WI38 (cell line): ENCODE measurements around the gene ABCF3.
A peak's percentile ranks its signal among the peaks of the same experiment; 100 is the strongest.
"Not testable (repeated sequence)": the region's sequence is repeated elsewhere in the genome, so short reads cannot be mapped to it uniquely, and the experiment has no call there.

ENCODE experiments used
- H3K4me3 ChIP-seq: 2 replicates; pipeline ENCODE4 v1.5.1; 2011; ENCODE audit warnings: low read depth, mild to moderate bottlenecking, control low read depth, low read length
- TF ChIP-seq, protein P1 (sequence below): IDR thresholded peaks from 2 replicates; pipeline ENCODE4 v1.5.1; 2012; ENCODE audit warnings: low read depth, mild to moderate bottlenecking, control low read depth, low read length

Gene ABCF3

DNA sequence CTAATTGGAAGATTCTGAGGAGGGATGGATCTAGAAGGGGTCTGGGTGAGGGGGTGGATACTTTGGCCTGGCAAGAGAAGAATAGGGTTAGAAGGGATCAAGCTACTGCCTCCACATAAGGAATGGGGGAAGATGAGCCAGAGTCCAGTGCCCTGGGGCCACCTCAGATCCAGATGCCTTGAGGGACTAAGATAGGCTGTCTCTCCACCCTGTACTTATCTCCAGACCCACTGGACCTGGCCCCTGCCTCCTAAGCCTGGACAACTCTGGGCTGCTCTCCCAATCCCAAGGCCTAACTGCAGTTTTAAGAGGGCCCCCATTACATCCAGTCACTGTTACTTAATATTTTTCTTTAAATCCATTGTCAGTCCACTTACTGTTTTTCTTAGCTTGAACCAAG is 28.8 kb upstream of the ABCF3 start:
- TF ChIP-seq, protein P1, sequence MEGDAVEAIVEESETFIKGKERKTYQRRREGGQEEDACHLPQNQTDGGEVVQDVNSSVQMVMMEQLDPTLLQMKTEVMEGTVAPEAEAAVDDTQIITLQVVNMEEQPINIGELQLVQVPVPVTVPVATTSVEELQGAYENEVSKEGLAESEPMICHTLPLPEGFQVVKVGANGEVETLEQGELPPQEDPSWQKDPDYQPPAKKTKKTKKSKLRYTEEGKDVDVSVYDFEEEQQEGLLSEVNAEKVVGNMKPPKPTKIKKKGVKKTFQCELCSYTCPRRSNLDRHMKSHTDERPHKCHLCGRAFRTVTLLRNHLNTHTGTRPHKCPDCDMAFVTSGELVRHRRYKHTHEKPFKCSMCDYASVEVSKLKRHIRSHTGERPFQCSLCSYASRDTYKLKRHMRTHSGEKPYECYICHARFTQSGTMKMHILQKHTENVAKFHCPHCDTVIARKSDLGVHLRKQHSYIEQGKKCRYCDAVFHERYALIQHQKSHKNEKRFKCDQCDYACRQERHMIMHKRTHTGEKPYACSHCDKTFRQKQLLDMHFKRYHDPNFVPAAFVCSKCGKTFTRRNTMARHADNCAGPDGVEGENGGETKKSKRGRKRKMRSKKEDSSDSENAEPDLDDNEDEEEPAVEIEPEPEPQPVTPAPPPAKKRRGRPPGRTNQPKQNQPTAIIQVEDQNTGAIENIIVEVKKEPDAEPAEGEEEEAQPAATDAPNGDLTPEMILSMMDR = no peak
- peak overlapping the region; percentile 98 for H3K4me3 ChIP-seq

DNA sequence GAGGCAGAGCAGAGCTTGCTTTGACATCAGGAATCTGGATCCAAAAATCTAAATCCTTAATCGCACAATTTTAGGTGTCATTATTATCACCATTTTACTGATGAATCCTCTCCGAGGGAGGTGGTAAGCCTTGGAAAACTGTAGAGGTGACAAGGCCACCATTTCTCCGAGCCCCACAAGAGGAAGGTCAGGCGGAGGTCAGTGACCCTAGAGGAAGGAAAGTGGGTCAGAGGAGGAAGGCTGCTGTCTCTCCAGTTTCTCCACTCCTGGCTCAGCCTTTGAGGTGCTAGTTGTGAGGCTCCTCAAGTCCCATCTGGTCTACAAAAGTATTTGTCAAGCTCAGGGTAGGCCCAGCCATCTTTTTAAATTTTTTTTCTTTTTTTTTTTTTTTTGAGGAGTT is 27.6 kb upstream of the ABCF3 start:
- no peak overlapping the region for H3K4me3 ChIP-seq
- TF ChIP-seq, protein P1 = no peak

DNA sequence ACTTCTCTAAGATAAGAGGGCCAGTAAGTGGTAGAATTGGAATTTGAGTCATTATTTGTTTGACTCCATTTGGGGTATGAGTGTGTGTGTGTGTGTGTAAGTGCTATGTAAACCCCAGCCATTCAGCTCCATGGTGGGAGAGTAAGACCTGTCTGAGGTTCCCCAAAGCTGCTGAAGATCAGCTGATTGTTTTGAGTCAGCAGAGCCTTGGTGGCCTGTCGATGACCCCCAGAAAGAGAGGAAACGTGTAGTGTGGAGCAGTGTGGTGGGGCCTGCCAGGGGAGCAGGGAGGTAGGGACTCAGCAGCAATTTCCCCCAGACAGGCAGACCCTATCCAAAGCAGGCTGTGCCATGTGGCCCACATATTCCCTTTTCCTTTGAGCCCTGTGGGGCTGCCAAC is 25.5 kb upstream of the ABCF3 start:
- H3K4me3 ChIP-seq = no peak overlapping the region; the same call in 1 of the 2 replicates
- TF ChIP-seq, protein P1 = no peak

DNA sequence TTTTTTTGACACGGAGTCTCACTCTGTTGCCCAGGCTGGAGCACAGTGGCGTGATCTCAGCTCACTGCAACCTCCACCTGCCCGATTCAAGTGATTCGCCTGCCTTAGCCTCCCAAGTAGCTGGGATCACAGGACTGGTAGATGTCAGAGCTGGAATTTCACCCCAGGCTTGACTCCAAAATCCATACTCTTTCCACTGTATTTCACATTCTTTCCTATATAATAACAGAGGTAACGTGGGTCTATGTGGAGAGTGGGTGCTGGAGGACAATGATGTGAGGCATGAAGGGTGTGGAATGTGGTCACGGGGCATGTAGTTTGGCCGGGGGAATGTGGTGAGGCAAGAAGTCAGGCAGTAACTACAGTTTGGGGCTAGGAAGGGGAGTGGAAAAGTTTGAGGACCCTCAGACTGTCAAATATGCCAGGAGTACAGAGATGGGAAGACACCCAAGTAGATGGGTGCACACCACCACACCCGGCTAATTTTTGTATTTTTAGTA is 23.4 kb upstream of the ABCF3 start:
- H3K4me3 ChIP-seq = not testable (repeated sequence)

DNA sequence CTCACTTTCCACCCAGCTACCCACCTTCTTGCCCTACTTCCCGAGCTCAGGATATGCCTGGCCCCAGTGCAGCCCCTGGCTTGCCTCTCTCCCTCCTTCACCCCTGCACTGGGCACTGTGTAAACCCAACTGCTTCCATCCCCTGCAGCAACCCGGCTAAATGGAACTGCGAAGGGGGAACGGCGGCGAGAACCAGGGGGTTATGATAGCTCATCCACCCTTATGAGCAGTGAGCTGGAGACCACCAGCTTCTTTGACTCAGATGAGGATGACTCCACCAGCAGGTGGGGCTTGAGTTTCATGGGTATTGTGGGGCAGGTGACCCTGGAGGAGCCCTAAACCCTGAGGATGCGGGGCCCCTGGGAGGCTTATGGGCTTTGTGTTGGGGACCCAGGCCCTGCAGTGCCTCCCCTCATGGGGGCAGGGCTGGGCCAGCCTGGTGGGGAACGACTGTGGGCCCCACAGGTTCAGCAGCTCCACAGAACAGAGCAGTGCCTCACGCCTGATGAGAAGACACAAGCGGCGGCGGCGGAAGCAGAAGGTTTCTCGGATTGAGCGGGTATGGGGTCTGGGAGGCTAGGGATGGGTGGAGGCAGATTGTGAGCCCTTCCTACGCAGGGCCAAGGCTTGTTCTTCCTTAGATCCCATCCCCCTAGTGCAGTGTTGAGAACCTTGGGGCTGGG is 21.2 kb upstream of the ABCF3 start:
- TF ChIP-seq, protein P1 = no peak
- no peak overlapping the region for H3K4me3 ChIP-seq

DNA sequence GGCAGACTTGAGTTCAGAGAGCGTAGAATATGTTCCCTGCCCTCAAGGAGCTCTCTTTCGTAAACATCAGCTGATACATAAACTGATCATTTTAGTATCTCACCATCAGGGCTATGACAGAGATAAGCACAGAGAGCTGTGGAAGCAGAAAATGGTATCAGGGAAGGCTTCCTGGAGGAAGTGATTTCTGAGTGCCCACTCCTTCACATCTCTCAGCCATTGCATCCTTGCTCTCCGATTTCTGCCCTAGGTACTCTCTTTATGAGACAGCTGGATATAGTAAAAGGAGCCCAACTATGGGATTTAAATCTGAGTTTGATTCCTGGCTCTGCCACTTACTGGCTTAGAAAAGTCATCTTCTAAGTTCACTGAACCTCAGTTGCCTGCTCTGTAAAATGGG is 20.5 kb upstream of the ABCF3 start:
- TF ChIP-seq, protein P1 = no peak
- no peak overlapping the region for H3K4me3 ChIP-seq

DNA sequence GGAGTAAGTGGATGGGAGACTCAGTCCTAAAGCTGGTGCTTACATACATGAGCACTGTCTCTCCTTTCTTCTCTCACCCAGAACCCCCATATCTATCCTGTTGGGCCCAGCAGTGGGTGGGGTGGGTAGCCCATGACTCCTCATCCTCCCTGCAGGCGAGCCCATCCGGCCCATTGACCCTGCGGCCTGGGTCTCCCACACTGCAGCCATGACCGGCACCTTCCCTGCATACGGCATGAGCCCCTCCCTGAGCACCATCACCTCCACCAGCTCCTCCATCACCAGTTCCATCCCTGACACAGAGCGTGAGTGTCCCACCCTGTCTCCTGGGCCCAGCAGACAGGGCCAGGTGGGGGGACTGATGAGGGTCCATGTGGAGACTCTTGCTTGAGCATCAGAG is 19.3 kb upstream of the ABCF3 start:
- H3K4me3 ChIP-seq = no peak overlapping the region
- TF ChIP-seq, protein P1 = no peak

DNA sequence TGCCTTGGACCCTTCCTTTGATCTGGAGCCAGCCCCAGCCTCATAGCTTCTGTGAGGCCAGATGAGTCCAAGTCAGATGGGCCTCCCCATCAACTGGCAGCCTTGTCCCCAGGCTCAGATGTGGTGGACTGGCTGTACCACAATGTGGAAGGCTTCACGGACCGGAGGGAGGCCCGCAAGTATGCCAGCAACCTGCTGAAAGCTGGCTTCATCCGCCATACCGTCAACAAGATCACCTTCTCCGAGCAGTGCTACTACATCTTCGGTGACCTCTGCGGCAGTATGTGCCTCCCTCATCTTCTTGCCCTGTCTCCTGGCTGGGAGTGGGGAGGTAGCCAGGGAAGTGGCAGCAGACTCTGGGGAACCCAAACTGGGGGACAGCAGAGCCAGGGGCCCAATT is 18.2 kb upstream of the ABCF3 start:
- TF ChIP-seq, protein P1 = no peak

More for the DNA sequence above, 18.2 kb upstream of the ABCF3 start:
- H3K4me3 ChIP-seq = no peak overlapping the region
